ENCODE results near the gene VANGL1.

Gene VANGL1

GRCh38 chr1:115652236-115652788, 10.5 kb downstream of the VANGL1 start:
- no peak overlapping the region for H3K4me2 ChIP-seq (ENCODE audit: low read length)
- H3K4me1 ChIP-seq (ENCODE audit: insufficient read depth, low read length, severe bottlenecking) = no peaks in the 10 kb centered on the region
- no peaks in the 10 kb centered on the region for H3K9me3 ChIP-seq (ENCODE audit: low read length)
- no peaks in the 10 kb centered on the region for H4K20me1 ChIP-seq (ENCODE audit: insufficient read depth, low read length)
- no peaks in the 10 kb centered on the region for H3K36me3 ChIP-seq (ENCODE audit: insufficient read depth, low read length)
- H3K9me2 ChIP-seq (ENCODE audit: low read depth, low read length) = no peaks in the 10 kb centered on the region
- TF ChIP-seq EZH2 (IDR thresholded peaks at IDR 0.05; ENCODE audit: borderline replicate concordance, low read length) = no peak
- TF ChIP-seq CTCF (IDR thresholded peaks at IDR 0.05; ENCODE audit: low read length) = no peak
- H3K27ac ChIP-seq (ENCODE audit: low read depth, low read length, poor library complexity, severe bottlenecking) = no peak overlapping the region
- H3K79me2 ChIP-seq (ENCODE audit: insufficient read depth, low read length) = no peaks in the 10 kb centered on the region
- H3K4me3 ChIP-seq (ENCODE audit: low read depth, low read length, poor library complexity, severe bottlenecking) = no peak overlapping the region
- H3K27me3 ChIP-seq (ENCODE audit: insufficient read depth, low read length) = no peaks in the 10 kb centered on the region
- no peak overlapping the region for H2AFZ ChIP-seq (ENCODE audit: low read length)
- no peaks in the 10 kb centered on the region for H3F3A ChIP-seq (ENCODE audit: insufficient read depth, low read length)
- H3K9ac ChIP-seq (ENCODE audit: low read length) = no peak overlapping the region

GRCh38 chr1:115654125-115654524, 12.4 kb downstream of the VANGL1 start:
- Histone ChIP-seq H4K20me1 (ENCODE audit: insufficient read depth, low read length) (no peaks in the 10 kb centered on the region), H3K4me1 (ENCODE audit: insufficient read depth, low read length, severe bottlenecking) (no peaks in the 10 kb centered on the region), H3K36me3 (ENCODE audit: insufficient read depth, low read length) (no peaks in the 10 kb centered on the region), H3K9me2 (ENCODE audit: low read depth, low read length) (no peaks in the 10 kb centered on the region), H3K27ac (ENCODE audit: low read depth, low read length, poor library complexity, severe bottlenecking) (no peak overlapping the region), H3K79me2 (ENCODE audit: insufficient read depth, low read length) (no peaks in the 10 kb centered on the region), H3K9me3 (ENCODE audit: low read length) (no peaks in the 10 kb centered on the region), H3K4me3 (ENCODE audit: low read depth, low read length, poor library complexity, severe bottlenecking) (no peak overlapping the region), H3K9ac (ENCODE audit: low read length) (no peak overlapping the region), H3K4me2 (ENCODE audit: low read length) (no peak overlapping the region), H2AFZ (ENCODE audit: low read length) (no peak overlapping the region), H3K27me3 (ENCODE audit: insufficient read depth, low read length) (no peaks in the 10 kb centered on the region), H3F3A (ENCODE audit: insufficient read depth, low read length) (no peaks in the 10 kb centered on the region)
- TF ChIP-seq EZH2 (IDR thresholded peaks at IDR 0.05; ENCODE audit: borderline replicate concordance, low read length) (no peak), CTCF (IDR thresholded peaks at IDR 0.05; ENCODE audit: low read length) (no peak)

- H3K79me2 ChIP-seq (ENCODE audit: insufficient read depth, low read length) = no peaks in the 10 kb centered on the region
- TF ChIP-seq EZH2 (IDR thresholded peaks at IDR 0.05; ENCODE audit: borderline replicate concordance, low read length) (no peak), CTCF (IDR thresholded peaks at IDR 0.05; ENCODE audit: low read length) (no peak)
- no peak overlapping the region for H2AFZ ChIP-seq (ENCODE audit: low read length)
- H3K36me3 ChIP-seq (ENCODE audit: insufficient read depth, low read length) = no peaks in the 10 kb centered on the region
- no peak overlapping the region for H3K4me2 ChIP-seq (ENCODE audit: low read length)
- H3F3A ChIP-seq (ENCODE audit: insufficient read depth, low read length) = no peaks in the 10 kb centered on the region
- H3K4me1 ChIP-seq (ENCODE audit: insufficient read depth, low read length, severe bottlenecking) = no peaks in the 10 kb centered on the region
- no peak overlapping the region for H3K9ac ChIP-seq (ENCODE audit: low read length)
- H3K27me3 ChIP-seq (ENCODE audit: insufficient read depth, low read length) = no peaks in the 10 kb centered on the region
- no peak overlapping the region for H3K27ac ChIP-seq (ENCODE audit: low read depth, low read length, poor library complexity, severe bottlenecking)
- H4K20me1 ChIP-seq (ENCODE audit: insufficient read depth, low read length) = no peaks in the 10 kb centered on the region
- no peaks in the 10 kb centered on the region for H3K9me2 ChIP-seq (ENCODE audit: low read depth, low read length)
- no peak overlapping the region for H3K4me3 ChIP-seq (ENCODE audit: low read depth, low read length, poor library complexity, severe bottlenecking)
- no peaks in the 10 kb centered on the region for H3K9me3 ChIP-seq (ENCODE audit: low read length)
These were observed 13.0 kb downstream of the VANGL1 start for GRCh38 chr1:115654663-115655305.
